Prostate gland (tissue), 2 donors: ENCODE data around the gene POLD2.

ENCODE experiments used
- CTCF ChIP-seq, 4 experiments: fragments of 200-600 bp in 2 of 4; fragments of 450-650 bp in 2 of 4; sonication (generic) in 2 of 4; IDR thresholded peaks; 1 replicate in 3 of 4; 2 replicates in 1 of 4; pipeline ENCODE4 v1.5.1; 2016 to 2019; ENCODE audit warnings: antibody characterized with exemption in 4 of 4, mild to moderate bottlenecking in 2 of 4, moderate library complexity in 2 of 4
- POLR2A ChIP-seq: fragments of 450-650 bp; IDR thresholded peaks from one replicate; pipeline ENCODE4 v1.6.1; 2016; ENCODE audit warnings: antibody characterized with exemption, mild to moderate bottlenecking
- POLR2AphosphoS5 ChIP-seq: sonication (generic); formaldehyde crosslinking; IDR thresholded peaks from one replicate; pipeline ENCODE4 v1.6.1; 2017; ENCODE audit warnings: antibody characterized with exemption

- TF ChIP-seq POLR2A (no peak), CTCF (IDR thresholded peaks at IDR 0.05) (no peak), POLR2AphosphoS5 (no peak)
These were observed 35.2 kb downstream of the POLD2 start for GRCh38 chr7:44087911-44088838.
